H1 (cell line): ENCODE measurements around the gene COL26A1.

Source experiments
- BRCA1 ChIP-seq: IDR thresholded peaks from 2 replicates; pipeline ENCODE4 v1.6.1; 2012; ENCODE audit warnings: low read depth, low read length, improper control_type of control experiment
- CEBPB ChIP-seq: IDR thresholded peaks from 2 replicates; pipeline ENCODE4 v1.6.1; 2012; ENCODE audit warnings: low read depth, low read length
- CTBP2 ChIP-seq: IDR thresholded peaks from 2 replicates; pipeline ENCODE4 v1.7.0; 2011; ENCODE audit warnings: borderline replicate concordance, mild to moderate bottlenecking, moderate library complexity, mixed read lengths, low read length; ENCODE audit not compliant: insufficient read depth, insufficient read length
- EP300 ChIP-seq, 2 experiments: IDR thresholded peaks; 1 replicate in 1 of 2; 2 replicates in 1 of 2; pipeline ENCODE4 v1.6.1; 2011 to 2012; ENCODE audit warnings: low read depth in 2 of 2, low read length in 2 of 2, mild to moderate bottlenecking in 2 of 2, borderline replicate concordance in 1 of 2, inconsistent platforms in 1 of 2, moderate library complexity in 1 of 2
- EZH2 ChIP-seq: fragments of 200-600 bp; sonication (generic); IDR thresholded peaks from 2 replicates; pipeline ENCODE4 v1.7.1; 2012; ENCODE audit warnings: low read depth, mild to moderate bottlenecking, moderate library complexity, low read length, inconsistent platforms; ENCODE audit not compliant: severe bottlenecking
- MAFK ChIP-seq: IDR thresholded peaks from 2 replicates; pipeline ENCODE4 v1.6.1; 2012; ENCODE audit warnings: low read depth, mild to moderate bottlenecking, improper control_type of control experiment, low read length
- POLR2A ChIP-seq, 2 experiments: IDR thresholded peaks; 1 replicate in 1 of 2; 2 replicates in 1 of 2; pipeline ENCODE4 v1.6.1; 2011; ENCODE audit warnings: low read depth in 2 of 2, low read length in 2 of 2, mild to moderate bottlenecking in 2 of 2; ENCODE audit errors: control extremely low read depth in 1 of 2
- POLR2AphosphoS5 ChIP-seq: IDR thresholded peaks from 2 replicates; pipeline ENCODE4 v1.6.1; 2011; ENCODE audit warnings: low read depth, low read length
- SRF ChIP-seq: IDR thresholded peaks from 2 replicates; pipeline ENCODE4 v1.6.1; 2011; ENCODE audit warnings: mild to moderate bottlenecking, low read depth, low read length, moderate library complexity
- TAF1 ChIP-seq: IDR thresholded peaks from 2 replicates; pipeline ENCODE4 v1.6.1; 2011; ENCODE audit warnings: mild to moderate bottlenecking, low read depth, low read length
- TF ChIP-seq, protein P1 (sequence below), 3 experiments: IDR thresholded peaks; 1 replicate in 2 of 3; 2 replicates in 1 of 3; pipeline versions ENCODE4 v1.5.1 to v1.6.1; 2011; ENCODE audit warnings: low read length in 3 of 3, mild to moderate bottlenecking in 3 of 3, inconsistent platforms in 2 of 3, low read depth in 1 of 3, moderate library complexity in 1 of 3; ENCODE audit not compliant: insufficient read depth in 1 of 3; ENCODE audit errors: control extremely low read depth in 1 of 3

DNA sequence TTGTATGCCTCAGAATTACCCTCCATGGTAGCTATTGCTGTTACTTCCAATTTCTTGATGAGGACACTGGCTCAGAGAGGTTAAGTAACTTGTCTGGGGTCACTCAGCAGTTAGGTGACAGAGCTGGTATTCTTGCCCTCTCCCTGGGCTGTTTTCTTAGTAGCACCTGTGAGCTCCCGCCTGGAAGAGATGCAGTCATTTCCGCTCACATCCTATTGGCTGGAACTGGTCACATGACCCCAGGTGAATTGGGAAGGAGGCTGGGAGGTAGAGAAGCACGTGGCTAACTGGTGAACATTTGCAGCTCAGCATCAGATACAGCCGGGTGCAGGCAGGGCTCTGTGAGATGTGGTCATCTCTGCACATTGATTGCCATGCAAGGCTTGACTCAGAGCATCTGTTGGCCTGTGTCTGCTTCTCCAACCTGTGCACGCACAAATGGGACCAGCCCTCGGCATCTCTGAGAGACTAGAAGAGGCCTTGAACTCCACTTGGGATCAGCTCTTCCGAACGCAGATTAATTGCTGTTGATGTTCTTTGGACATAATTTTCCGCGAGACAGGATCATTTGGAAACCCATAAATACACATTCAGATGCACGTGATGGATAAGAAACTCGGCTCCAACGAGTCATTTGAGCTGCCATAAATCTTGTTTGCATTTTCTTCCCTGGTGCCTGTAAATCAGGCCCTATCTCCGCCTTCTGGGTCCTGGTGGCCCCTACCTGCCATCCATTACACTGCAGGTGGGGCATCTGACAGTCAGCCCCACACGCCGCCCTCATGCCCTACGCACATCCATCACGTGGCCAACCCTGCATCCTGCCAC is 223.6 kb downstream of the COL26A1 start:
- TF ChIP-seq BRCA1 (no peak), SRF (no peak), EZH2 (no peak), POLR2A (IDR thresholded peaks at IDR 0.05; ENCODE audit: control extremely low read depth in 1 of 2, low read depth in 2 of 2, low read length in 2 of 2) (no peak), POLR2AphosphoS5 (no peak), MAFK (no peak), EP300 (IDR thresholded peaks at IDR 0.05; ENCODE audit: borderline replicate concordance in 1 of 2, low read depth in 2 of 2, low read length in 2 of 2) (no peak), TAF1 (no peak), CTBP2 (no peak), CEBPB (no peak)
- TF ChIP-seq, protein P1, sequence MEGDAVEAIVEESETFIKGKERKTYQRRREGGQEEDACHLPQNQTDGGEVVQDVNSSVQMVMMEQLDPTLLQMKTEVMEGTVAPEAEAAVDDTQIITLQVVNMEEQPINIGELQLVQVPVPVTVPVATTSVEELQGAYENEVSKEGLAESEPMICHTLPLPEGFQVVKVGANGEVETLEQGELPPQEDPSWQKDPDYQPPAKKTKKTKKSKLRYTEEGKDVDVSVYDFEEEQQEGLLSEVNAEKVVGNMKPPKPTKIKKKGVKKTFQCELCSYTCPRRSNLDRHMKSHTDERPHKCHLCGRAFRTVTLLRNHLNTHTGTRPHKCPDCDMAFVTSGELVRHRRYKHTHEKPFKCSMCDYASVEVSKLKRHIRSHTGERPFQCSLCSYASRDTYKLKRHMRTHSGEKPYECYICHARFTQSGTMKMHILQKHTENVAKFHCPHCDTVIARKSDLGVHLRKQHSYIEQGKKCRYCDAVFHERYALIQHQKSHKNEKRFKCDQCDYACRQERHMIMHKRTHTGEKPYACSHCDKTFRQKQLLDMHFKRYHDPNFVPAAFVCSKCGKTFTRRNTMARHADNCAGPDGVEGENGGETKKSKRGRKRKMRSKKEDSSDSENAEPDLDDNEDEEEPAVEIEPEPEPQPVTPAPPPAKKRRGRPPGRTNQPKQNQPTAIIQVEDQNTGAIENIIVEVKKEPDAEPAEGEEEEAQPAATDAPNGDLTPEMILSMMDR (IDR thresholded peaks at IDR 0.05; ENCODE audit: control extremely low read depth in 1 of 3, insufficient read depth in 1 of 3, low read depth in 1 of 3, low read length in 3 of 3): no peak
